Stimulated activated CD4-positive, alpha-beta T cell treated with anti-CD3 and anti-CD28 coated beads, Interleukin-15, amount 100 ng/mL, for 24 hours (primary cell): ENCODE data around the gene DYNLT2B.
A peak's percentile ranks its signal among the peaks of the same experiment; 100 is the strongest.
"Not testable (repeated sequence)": the region's sequence is repeated elsewhere in the genome, so short reads cannot be mapped to it uniquely, and the experiment has no call there.

Experiments
- DNase-seq: peaks from one replicate; pipeline ENCODE4 v3.0.0-alpha.2; 2020

The DYNLT2B gene

GRCh38 chr3:196323691-196324090 is 5.7 kb upstream of the DYNLT2B start:
- no peak for DNase-seq

- DNase-seq, result no peak
Observed at GRCh38 chr3:196323016-196323415, 5.0 kb upstream of the DYNLT2B start.

DNA sequence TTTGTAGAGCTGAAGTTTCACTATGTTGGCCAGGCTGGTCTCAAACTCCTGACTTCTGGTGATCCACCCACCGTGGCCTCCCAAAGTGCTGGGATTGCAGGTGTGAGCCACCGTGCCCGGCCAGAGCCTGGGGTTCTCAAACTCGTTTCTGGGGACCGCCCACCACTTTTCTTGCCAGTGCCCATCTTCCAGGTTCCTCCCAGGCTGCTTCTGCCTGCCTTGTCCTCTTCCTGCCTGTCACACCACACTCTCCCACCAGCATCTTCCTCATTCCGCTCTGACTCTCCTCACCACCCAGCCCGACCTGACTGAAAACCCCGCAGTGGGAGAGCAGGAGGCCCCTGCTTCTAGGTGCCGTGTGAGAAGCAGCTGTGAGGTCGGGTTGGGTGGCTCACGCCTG is 3.1 kb upstream of the DYNLT2B start:
- DNase-seq, result no peak

DNA sequence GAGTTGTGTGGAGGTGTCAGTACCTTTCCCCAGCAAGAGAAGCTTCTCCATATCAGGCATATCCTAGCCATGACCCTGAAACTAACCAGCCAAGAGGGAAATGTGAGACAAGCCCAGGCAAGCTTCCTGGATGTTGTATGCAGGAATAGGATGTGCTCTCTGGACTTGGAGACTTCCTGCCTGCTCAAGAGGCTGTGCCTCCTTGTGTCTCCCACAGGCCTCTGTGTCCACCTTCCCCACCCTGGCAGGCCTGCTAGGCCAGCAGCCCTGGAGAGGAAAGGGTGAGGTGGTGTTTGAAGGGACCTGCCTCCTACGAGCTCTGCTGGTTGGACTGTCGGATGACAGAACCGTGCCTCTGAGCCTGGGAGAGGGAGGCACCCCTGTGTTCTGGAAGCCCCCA is 2.1 kb upstream of the DYNLT2B start:
- no peak for DNase-seq

GRCh38 chr3:196316799-196317686 is 997 bp downstream of the DYNLT2B start:
- DNase-seq, result not testable (repeated sequence)

DNA sequence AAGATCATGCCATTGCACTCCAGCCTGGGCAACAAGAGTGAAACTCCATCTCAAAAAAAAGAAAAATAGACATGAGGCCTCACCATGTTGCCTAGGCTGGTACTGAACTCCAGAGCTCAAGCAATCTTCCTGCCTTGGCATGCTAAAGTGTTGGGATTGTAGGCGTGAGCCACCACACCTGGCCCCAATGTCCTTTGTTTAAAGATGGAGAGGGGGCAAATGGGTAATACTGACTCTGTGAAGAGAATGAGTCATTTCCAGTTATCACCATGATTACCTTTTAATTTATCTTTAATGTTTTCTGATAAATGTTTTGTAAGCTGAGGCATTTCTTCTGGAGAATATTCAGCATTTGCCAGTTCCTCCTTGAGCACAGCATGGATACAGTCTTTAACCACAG is 2.2 kb downstream of the DYNLT2B start:
- DNase-seq, result no peak

GRCh38 chr3:196314597-196314996 is 3.4 kb downstream of the DYNLT2B start:
- no peak for DNase-seq

- DNase-seq, result not testable (repeated sequence)
Observed at GRCh38 chr3:196314086-196314485, 4.0 kb downstream of the DYNLT2B start.

GRCh38 chr3:196302960-196303359 is 15.1 kb downstream of the DYNLT2B start:
- not testable (repeated sequence) for DNase-seq

DNA sequence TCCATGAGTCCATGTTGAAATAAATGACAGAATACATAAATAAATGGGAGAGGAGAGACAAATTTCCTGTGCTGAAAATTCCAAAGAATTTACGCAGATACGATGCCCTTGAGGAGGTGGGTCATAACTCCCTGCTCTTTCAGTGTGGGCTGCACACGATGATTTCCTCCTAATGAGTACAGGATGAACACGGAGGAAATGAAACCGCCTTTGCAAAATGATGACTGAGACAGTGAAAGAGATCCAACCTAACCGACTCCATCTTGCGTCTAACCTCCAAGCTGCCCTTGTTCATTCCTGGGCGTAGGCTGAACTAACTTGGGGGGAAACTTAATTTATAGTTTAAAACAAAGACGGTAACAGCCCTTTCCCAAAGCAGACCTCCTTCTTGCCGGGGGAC is 15.5 kb downstream of the DYNLT2B start:
- DNase-seq, result not testable (repeated sequence)

GRCh38 chr3:196298521-196298920 is 19.5 kb downstream of the DYNLT2B start:
- no peak for DNase-seq

GRCh38 chr3:196292286-196292923 is 25.6 kb downstream of the DYNLT2B start:
- DNase-seq, result no peak

GRCh38 chr3:196288141-196288460 is 29.9 kb downstream of the DYNLT2B start:
- no peak for DNase-seq

GRCh38 chr3:196287440-196288140 is 30.4 kb downstream of the DYNLT2B start, which contains the start of gene PCYT1A:
Gene PCYT1A (minus strand): TSS chr3:196287726. CDS start chr3:196270531, 17,195 bp downstream.
- DNase-seq, result peak; percentile 88

DNA sequence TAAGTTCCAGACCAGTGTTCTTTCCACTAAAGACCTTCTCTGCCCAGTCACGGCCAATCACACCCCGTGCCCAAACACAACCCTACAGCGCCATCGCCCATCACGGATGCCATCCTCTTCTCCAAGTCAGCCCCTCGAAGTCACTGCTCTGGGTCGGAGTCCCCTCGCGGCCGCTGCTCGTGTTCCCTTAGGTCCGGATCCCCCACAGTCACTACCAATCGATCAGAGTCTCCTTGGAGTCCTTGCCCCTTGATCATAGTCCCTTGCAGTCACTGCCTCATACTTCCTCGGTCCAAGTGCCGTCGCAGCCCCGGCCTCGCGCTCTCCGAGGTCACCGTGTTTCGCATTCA is 31.0 kb downstream of the DYNLT2B start:
- peak; percentile 45 for DNase-seq

DNA sequence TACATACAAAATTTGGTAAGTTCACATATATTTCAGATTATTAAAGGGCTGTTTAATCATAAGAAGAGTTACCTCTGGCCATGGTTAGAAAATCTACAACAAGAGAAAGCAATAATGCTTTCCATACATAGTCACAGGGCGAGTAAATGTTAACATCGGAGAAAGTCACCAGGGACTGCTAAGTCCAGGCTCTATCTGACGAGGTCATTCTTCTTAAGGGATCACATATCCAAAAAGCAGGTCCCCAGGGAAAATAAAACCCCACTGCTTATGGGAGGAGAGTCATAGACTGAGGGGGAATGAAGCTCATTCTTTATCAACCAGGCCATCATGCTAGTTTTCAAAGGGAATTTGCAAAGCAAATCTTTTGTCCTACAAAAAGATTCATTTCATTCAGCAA is 33.6 kb downstream of the DYNLT2B start:
- no peak for DNase-seq

DNA sequence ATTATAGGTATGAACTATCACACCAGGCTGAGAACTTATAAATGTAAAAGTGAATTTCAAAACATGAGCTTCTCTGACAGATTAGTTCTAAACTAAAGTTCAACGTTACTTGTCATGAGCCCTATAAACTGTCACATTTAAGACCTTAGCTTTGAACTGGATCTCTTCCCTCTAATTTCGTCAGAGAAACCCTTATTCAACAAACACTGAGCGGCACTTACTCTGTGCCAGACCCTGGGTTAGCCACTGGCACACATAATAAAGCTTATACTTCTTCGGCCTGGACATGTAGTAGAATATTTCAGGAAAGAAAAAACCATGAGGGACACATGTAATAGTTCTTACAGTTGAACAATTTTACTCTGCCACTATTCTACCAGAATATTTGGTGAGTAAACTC is 36.1 kb downstream of the DYNLT2B start:
- no peak for DNase-seq

- peak; percentile 30 for DNase-seq
Observed at GRCh38 chr3:196280689-196281440, 37.2 kb downstream of the DYNLT2B start.

DNA sequence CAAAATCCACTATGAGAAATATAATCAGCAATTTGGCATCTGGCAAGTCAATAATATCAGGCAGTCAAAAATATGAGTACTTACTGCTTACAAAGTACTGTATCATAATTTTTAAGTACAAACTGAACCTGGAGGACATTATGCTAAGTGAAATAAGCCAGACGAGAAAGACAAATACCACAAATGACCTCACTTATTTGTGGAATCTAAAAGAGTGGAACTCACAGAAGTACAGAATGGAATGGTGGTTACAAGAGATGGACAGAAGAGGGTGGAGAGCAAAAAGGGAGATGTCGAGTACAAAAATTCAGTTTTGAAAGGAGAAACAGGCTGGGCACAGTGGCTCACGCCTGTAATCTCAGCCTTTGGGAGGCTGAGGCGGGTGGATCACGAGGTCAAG is 42.9 kb downstream of the DYNLT2B start:
- DNase-seq, result no peak

GRCh38 chr3:196274585-196274984 is 43.5 kb downstream of the DYNLT2B start:
- peak; percentile 73 for DNase-seq

DNA sequence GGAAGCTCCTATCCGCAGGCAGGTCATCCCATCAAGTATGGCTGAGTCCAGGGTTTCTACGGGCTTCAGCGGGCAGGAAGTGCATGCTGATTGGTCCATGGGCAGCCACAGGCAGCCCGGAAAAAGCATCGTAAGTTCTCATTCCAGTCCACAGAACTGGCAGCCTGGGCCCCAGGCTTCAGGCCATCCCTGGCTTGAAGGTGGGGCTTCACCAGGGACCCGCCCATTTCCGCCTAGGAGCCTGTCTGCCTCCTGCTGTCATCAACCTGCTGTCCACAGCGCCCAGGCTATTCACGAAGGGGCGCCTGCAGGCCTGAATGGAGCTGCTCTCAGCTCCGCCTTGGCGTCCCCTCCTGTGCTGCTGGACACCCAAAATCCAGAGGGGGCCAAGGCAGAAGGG is 44.4 kb downstream of the DYNLT2B start:
- DNase-seq, result peak; percentile 25

DNA sequence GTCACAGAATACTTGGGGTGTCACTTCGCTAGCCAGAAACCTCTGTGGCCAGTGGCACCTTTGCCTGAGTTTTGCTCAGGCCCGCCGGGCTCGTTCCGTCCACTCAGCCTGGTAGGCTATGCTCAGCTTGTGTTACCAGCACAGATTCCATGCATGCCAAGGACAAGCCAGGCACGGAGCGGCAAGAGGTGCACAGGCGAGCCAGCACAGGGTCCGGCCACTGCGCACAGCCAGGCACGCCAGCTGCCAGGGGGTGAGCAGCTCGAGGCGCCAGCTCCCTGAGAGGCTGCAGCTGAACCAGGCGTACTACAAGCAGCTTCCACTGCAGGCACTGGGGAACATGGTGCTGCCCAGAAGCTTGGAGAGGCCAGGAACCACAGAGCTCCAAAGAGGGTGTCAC is 45.2 kb downstream of the DYNLT2B start:
- no peak for DNase-seq

DNA sequence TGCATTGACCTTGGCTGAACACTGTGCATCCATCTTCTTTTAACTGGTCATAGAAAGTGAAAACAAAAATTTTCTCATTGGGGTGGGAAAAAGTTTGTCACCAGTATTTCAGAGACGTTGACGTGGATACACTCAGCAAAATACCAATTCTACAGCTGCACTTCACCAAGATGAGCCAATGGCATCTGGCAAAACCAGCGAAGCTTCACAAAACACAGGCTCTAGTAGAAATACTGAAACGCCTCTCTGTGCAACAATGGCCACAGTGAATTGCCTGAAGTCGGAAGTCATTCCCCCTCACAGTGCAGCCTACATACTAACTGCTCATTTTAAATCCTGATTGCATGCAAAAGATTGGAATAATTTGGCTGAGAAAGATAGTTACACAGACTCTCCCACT is 47.5 kb downstream of the DYNLT2B start:
- DNase-seq, result no peak
